ENCODE measurements around the gene NLRP1. TPM values are rescaled to one million over a fixed set of nuclear protein-coding genes. Genes with fewer than 3 reads are reported as not detected.

NLRP1 gene
- total and polyA plus RNA-seq, 9 of the 15 experiments (the other 6 are each of a cell fraction or from before 2014, with no cell fraction given) = 4.0 to 69.4 (median 27.7) TPM

DNA sequence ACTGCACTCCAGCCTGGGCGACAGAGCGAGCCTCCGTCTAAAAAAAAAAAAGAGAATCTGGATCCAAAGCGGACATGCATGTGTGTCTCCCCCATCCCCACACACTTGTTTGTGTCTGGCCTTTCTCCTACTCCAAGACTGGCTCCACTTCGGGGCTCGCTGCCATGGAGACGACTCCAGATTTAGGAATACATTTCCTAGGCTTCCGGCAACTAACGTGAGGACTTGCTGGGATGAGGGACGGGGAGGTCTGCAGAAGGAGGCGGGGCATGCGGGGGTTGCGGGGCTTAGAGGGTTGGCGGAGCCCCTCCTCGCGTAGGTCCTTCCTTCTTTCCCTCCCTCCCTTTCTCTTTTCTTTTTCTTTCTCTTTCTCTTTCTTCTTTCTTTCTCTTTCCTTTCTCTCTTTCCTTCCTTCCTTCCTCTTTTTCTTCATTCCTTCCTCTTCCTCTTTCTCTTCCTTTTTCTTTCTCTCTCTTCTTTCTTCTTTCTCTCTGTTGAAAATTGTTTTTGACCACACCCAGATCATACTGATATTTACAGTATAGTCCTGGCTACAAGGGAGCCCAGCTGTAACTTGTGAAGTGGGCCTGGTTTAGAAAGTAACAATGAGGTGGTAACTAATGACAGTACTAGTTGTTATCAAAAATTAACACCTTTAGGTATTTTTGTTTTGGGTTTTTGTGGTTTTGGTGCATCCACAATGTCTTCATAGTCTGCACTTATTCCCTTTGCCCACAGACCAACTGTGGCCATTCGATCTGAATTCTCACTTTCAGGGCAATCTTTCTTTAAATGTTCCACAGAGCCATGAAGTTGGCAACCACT lies 72.7 kb downstream of the NLRP1 start (continued):
- no peak for TF ChIP-seq TCFL5 (CRISPR knock-in tag; conservative IDR thresholded peaks at IDR 0.05)
- TF ChIP-seq NELFE (IDR thresholded peaks at IDR 0.05; ENCODE audit: insufficient read depth, insufficient read length) = no peak
- TF ChIP-seq CBFA2T3 (IDR thresholded peaks at IDR 0.05) = peak; percentile 21; the same call in 1 of the 2 replicates
- TF ChIP-seq SRF (CRISPR knock-in tag; IDR thresholded peaks at IDR 0.05) = no peak
- TF ChIP-seq PYGO2 (tag; IDR thresholded peaks at IDR 0.05) = no peak
- no peak for TF ChIP-seq RBM39 (optimal IDR thresholded peaks at IDR 0.05; ENCODE audit: low read depth, low read length)
- no peak for TF ChIP-seq MCM5 (IDR thresholded peaks at IDR 0.05; ENCODE audit: low read depth)
- TF ChIP-seq HNRNPL (IDR thresholded peaks at IDR 0.05; ENCODE audit: low read depth, low read length) = no peak
- TF ChIP-seq, protein P1, sequence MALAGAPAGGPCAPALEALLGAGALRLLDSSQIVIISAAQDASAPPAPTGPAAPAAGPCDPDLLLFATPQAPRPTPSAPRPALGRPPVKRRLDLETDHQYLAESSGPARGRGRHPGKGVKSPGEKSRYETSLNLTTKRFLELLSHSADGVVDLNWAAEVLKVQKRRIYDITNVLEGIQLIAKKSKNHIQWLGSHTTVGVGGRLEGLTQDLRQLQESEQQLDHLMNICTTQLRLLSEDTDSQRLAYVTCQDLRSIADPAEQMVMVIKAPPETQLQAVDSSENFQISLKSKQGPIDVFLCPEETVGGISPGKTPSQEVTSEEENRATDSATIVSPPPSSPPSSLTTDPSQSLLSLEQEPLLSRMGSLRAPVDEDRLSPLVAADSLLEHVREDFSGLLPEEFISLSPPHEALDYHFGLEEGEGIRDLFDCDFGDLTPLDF (CRISPR knock-in tag; IDR thresholded peaks at IDR 0.05) = no peak
- 0 out of 2 replicates have a peak, but pooled peaks have one; percentile 52 for TF ChIP-seq ZNF263 (CRISPR knock-in tag; IDR thresholded peaks at IDR 0.05; ENCODE audit: borderline replicate concordance)
- TF ChIP-seq POLR2A (conservative IDR thresholded peaks at IDR 0.05) = peak; percentile 24; the same call in 1 of the 2 replicates
- TF ChIP-seq, protein P2, sequence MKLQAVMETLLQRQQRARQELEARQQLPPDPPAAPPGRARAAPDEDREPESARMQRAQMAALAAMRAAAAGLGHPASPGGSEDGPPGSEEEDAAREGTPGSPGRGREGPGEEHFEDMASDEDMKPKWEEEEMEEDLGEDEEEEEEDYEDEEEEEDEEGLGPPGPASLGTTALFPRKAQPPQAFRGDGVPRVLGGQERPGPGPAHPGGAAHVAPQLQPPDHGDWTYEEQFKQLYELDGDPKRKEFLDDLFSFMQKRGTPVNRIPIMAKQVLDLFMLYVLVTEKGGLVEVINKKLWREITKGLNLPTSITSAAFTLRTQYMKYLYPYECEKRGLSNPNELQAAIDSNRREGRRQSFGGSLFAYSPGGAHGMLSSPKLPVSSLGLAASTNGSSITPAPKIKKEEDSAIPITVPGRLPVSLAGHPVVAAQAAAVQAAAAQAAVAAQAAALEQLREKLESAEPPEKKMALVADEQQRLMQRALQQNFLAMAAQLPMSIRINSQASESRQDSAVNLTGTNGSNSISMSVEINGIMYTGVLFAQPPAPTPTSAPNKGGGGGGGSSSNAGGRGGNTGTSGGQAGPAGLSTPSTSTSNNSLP (IDR thresholded peaks at IDR 0.05; ENCODE audit: borderline replicate concordance, low read depth, low read length) = no peak
- TF ChIP-seq TBP (optimal IDR thresholded peaks at IDR 0.05; ENCODE audit: low read depth, low read length) = no peak

Measured in K562 (cell line).